IMR-90 (cell line): ENCODE measurements around the gene PARD3. TPM values are rescaled to one million over a fixed set of nuclear protein-coding genes. Genes with fewer than 3 reads are reported as not detected.

Experiments used
- ATAC-seq: fragments of 200-7000 bp; cut with Tn5 transposase; 2 replicates; pipeline ENCODE4 v1.9.1; 2020; ENCODE audit warnings: low read depth, mild to moderate bottlenecking, moderate library complexity
- BruUV-seq: library from RNA; stranded (reverse); fragments of 400-500 nt; replicated peaks from 2 replicates; lab custom pipeline; 2021; lab: Mats Ljungman, UMichigan
- CTCF ChIA-PET: fragments of 300-600 bp; formaldehyde crosslinking; extraction: SDS; loops from one replicate; lab custom pipeline; 2021; ENCODE audit warnings: antibody characterized with exemption; lab: Yijun Ruan, JAX
- POLR2A ChIA-PET: fragments of 300-600 bp; sonication (Branson Sonifier 250); formaldehyde crosslinking; loops from one replicate; lab custom pipeline; 2022; ENCODE audit warnings: antibody characterized with exemption; ENCODE audit not compliant: unreplicated experiment; lab: Charles Lee
- DNase-seq: peaks from one replicate; pipeline ENCODE4 v3.0.0; 2013
- H2AFZ ChIP-seq: replicated peaks from 2 replicates; pipeline ENCODE3; 2013; ENCODE audit warnings: low read length, mild to moderate bottlenecking; ENCODE audit not compliant: poor library complexity
- H2AK5ac ChIP-seq: 2 replicates; pipeline ENCODE4 v1.6.1; 2013; ENCODE audit warnings: low read depth, low read length, inconsistent platforms
- H2AK9ac ChIP-seq: replicated peaks from 2 replicates; pipeline ENCODE3; 2013; ENCODE audit warnings: mild to moderate bottlenecking, low read depth, low read length, moderate library complexity; ENCODE audit not compliant: poor library complexity
- H2BK120ac ChIP-seq: 2 replicates; pipeline ENCODE4 v1.6.1; 2013; ENCODE audit warnings: low read depth, low read length, inconsistent platforms
- H2BK15ac ChIP-seq: 3 replicates; pipeline ENCODE4 v1.6.1; 2013; ENCODE audit warnings: low read depth, low read length, inconsistent platforms
- H2BK20ac ChIP-seq: 2 replicates; pipeline ENCODE4 v1.6.1; 2013; ENCODE audit warnings: low read depth, mild to moderate bottlenecking, inconsistent platforms, low read length, moderate library complexity
- H2BK5ac ChIP-seq: 2 replicates; pipeline ENCODE4 v1.6.1; 2013; ENCODE audit warnings: mild to moderate bottlenecking, low read depth, low read length, inconsistent platforms; ENCODE audit not compliant: poor library complexity, severe bottlenecking
- H3K14ac ChIP-seq: replicated peaks from 2 replicates; pipeline ENCODE4 v1.6.1; 2013; ENCODE audit warnings: low read depth, low read length, inconsistent platforms
- H3K18ac ChIP-seq: 2 replicates; pipeline ENCODE4 v1.6.1; 2013; ENCODE audit warnings: low read depth, low read length, control low read depth
- H3K23ac ChIP-seq: 2 replicates; pipeline ENCODE4 v1.6.1; 2013; ENCODE audit warnings: low read depth, low read length, inconsistent platforms
- H3K27ac ChIP-seq: 2 replicates; pipeline ENCODE4 v1.5.1; 2013; ENCODE audit warnings: mild to moderate bottlenecking, control low read depth, low read length; ENCODE audit not compliant: insufficient read depth
- H3K27me3 ChIP-seq: 2 replicates; pipeline ENCODE4 v1.6.1; 2013; ENCODE audit warnings: low read length; ENCODE audit not compliant: control insufficient read depth, insufficient read depth
- H3K36me3 ChIP-seq: 2 replicates; pipeline ENCODE4 v1.6.1; 2013; ENCODE audit warnings: low read length, mixed read lengths; ENCODE audit not compliant: control insufficient read depth, insufficient read depth
- H3K4ac ChIP-seq: 2 replicates; pipeline ENCODE4 v1.6.1; 2013; ENCODE audit warnings: low read depth, low read length, inconsistent platforms
- H3K4me1 ChIP-seq: 2 replicates; pipeline ENCODE4 v1.6.1; 2013; ENCODE audit warnings: low read length, mixed read lengths; ENCODE audit not compliant: control insufficient read depth, insufficient read depth
- H3K4me2 ChIP-seq: 2 replicates; pipeline ENCODE4 v1.6.1; 2013; ENCODE audit warnings: low read depth, mild to moderate bottlenecking, control low read depth, low read length, moderate library complexity
- H3K4me3 ChIP-seq: 2 replicates; pipeline ENCODE4 v1.5.1; 2013; ENCODE audit warnings: low read depth, mild to moderate bottlenecking, control low read depth, low read length, moderate library complexity; ENCODE audit not compliant: insufficient read depth
- H3K56ac ChIP-seq: 2 replicates; pipeline ENCODE4 v1.6.1; 2013; ENCODE audit warnings: low read length, inconsistent platforms; ENCODE audit not compliant: insufficient read depth; ENCODE audit errors: extremely low read depth
- H3K79me1 ChIP-seq, 2 experiments: 2 replicates each; pipeline ENCODE4 v1.6.1; 2013; ENCODE audit warnings: low read length in 2 of 2, inconsistent platforms in 1 of 2, low read depth in 1 of 2
- H3K9ac ChIP-seq: 2 replicates; pipeline ENCODE4 v1.6.1; 2013; ENCODE audit warnings: low read depth, low read length, control low read depth
- H3K9me1 ChIP-seq: 2 replicates; pipeline ENCODE4 v1.6.1; 2013; ENCODE audit warnings: low read length, inconsistent platforms; ENCODE audit not compliant: insufficient read depth
- H3K9me3 ChIP-seq: 2 replicates; pipeline ENCODE4 v1.6.1; 2013; ENCODE audit warnings: low read length; ENCODE audit not compliant: control insufficient read depth, insufficient read depth
- H4K20me1 ChIP-seq: 2 replicates; pipeline ENCODE4 v1.6.1; 2013; ENCODE audit warnings: low read length, inconsistent platforms; ENCODE audit not compliant: insufficient read depth
- H4K5ac ChIP-seq: 2 replicates; pipeline ENCODE4 v1.6.1; 2013; ENCODE audit warnings: mild to moderate bottlenecking, low read depth, low read length, control low read depth
- H4K8ac ChIP-seq, 2 experiments: 2 replicates each; pipeline ENCODE4 v1.6.1; 2013; ENCODE audit warnings: low read depth in 2 of 2, low read length in 2 of 2, control low read depth in 1 of 2, inconsistent platforms in 1 of 2
- H4K91ac ChIP-seq: 2 replicates; pipeline ENCODE4 v1.6.1; 2013; ENCODE audit warnings: low read depth, low read length, inconsistent platforms; ENCODE audit not compliant: insufficient read depth
- CEBPB ChIP-seq: IDR thresholded peaks from 2 replicates; pipeline ENCODE4 v1.6.1; 2012; ENCODE audit warnings: low read depth, low read length, improper control_type of control experiment
- CTCF ChIP-seq: conservative IDR thresholded peaks from 2 replicates; pipeline ENCODE4 v1.5.1; 2012; ENCODE audit warnings: mild to moderate bottlenecking, low read depth, low read length, improper control_type of control experiment
- FOS ChIP-seq: fragments of 150-350 bp; IDR thresholded peaks from 2 replicates; pipeline ENCODE4 v1.6.1; 2016; ENCODE audit warnings: low read depth, low read length
- MAFK ChIP-seq: IDR thresholded peaks from 2 replicates; pipeline ENCODE4 v1.6.1; 2012; ENCODE audit warnings: low read depth, low read length, improper control_type of control experiment
- MAZ ChIP-seq: IDR thresholded peaks from 2 replicates; pipeline ENCODE4 v1.6.1; 2012; ENCODE audit warnings: low read depth, mild to moderate bottlenecking, low read length, improper control_type of control experiment, moderate library complexity, borderline replicate concordance
- MXI1 ChIP-seq: IDR thresholded peaks from 2 replicates; pipeline ENCODE4 v1.6.1; 2012; ENCODE audit warnings: low read depth, mild to moderate bottlenecking, low read length, moderate library complexity, borderline replicate concordance
- RAD21 ChIP-seq: IDR thresholded peaks from 2 replicates; pipeline ENCODE4 v1.6.1; 2012; ENCODE audit warnings: low read length, improper control_type of control experiment
- RCOR1 ChIP-seq: IDR thresholded peaks from 2 replicates; pipeline ENCODE4 v1.6.1; 2012; ENCODE audit warnings: mild to moderate bottlenecking, low read length, improper control_type of control experiment; ENCODE audit not compliant: insufficient replicate concordance
- RFX5 ChIP-seq: IDR thresholded peaks from 2 replicates; pipeline ENCODE4 v1.8.0; 2012; ENCODE audit warnings: low read depth, mild to moderate bottlenecking, low read length, moderate library complexity
- SMC3 ChIP-seq: fragments of 150-350 bp; IDR thresholded peaks from 2 replicates; pipeline ENCODE4 v1.6.1; 2016; ENCODE audit warnings: low read depth, mild to moderate bottlenecking, antibody characterized with exemption, low read length, moderate library complexity
- USF2 ChIP-seq: fragments of 150-350 bp; IDR thresholded peaks from 2 replicates; pipeline ENCODE4 v1.6.1; 2017; ENCODE audit warnings: mild to moderate bottlenecking, antibody characterized with exemption, low read length, low read depth
- WGBS, 2 experiments: methylation state at CpG; one replicate each; pipeline versions ENCODE4 v1.1.5 to v1.1.7; 2013; ENCODE audit warnings: missing lambda C conversion rate in 2 of 2; ENCODE audit not compliant: insufficient read length in 1 of 2; ENCODE audit errors: extremely low coverage in 2 of 2; 5-methylcytosine and 5-hydroxymethylcytosine counted together
- dilution Hi-C: fragments of 300-500 bp; cut with HindIII; formaldehyde crosslinking; loops from one replicate; pipeline ENCODE4 v1.14.3; 2018; ENCODE audit warnings: low sequenced_read_pairs; ENCODE audit not compliant: unreplicated experiment
- in situ Hi-C: fragments of 300-500 bp; cut with MboI; formaldehyde crosslinking; loops from 3 replicates; pipeline ENCODE4 v1.14.3; 2019; ENCODE audit warnings: low sequenced_read_pairs, inconsistent platforms, mixed read lengths
- intact Hi-C: fragments of 100-400 bp; cut with micrococcal nuclease; formaldehyde crosslinking; loops from 2 replicates; pipeline ENCODE4 v1.10.0; 2022
- polyA plus RNA-seq, 3 experiments: library from polyadenylated mRNA; depleted of rRNA; stranded (reverse); fragments of >200 nt; gene quantifications; 2 replicates each; pipeline ENCODE4 v1.2.3, GENCODE V29; 2012; ENCODE audit warnings: low replicate concordance in 1 of 3
- total RNA-seq: library from RNA; depleted of rRNA; stranded (reverse); fragments of >200 nt; gene quantifications from 2 replicates; pipeline ENCODE4 v1.2.3, GENCODE V29; 2012

PARD3 gene
- total and polyA plus RNA-seq, 2 of the 4 experiments (the other 2 are of a cell fraction): 14.6 to 37.5 TPM

- H3K27ac ChIP-seq: no peak overlapping the region
- no TSS peak for BruUV-seq
- H3K9me3 ChIP-seq: no peaks in the 10 kb centered on the region
- no peak overlapping the region for H3K4me2 ChIP-seq
- H2BK5ac ChIP-seq: no peak overlapping the region
- no peak overlapping the region for H3K4me3 ChIP-seq
- no peaks in the 10 kb centered on the region for H3K4me1 ChIP-seq
- WGBS, 2 experiments: 100% methylated on average over 2 of the region's 11 CpGs; no CpG with 5 or more reads in 1 of the 2 experiments
- no peak overlapping the region for H4K5ac ChIP-seq
- H3K9ac ChIP-seq: no peak overlapping the region
- dilution Hi-C loops (no loop called here), intact Hi-C loops (no loop called here), in situ Hi-C loops (no loop called here)
- CTCF ChIA-PET: no interaction called here
- H3K27me3 ChIP-seq: no peaks in the 10 kb centered on the region
- no peak overlapping the region for H3K23ac ChIP-seq
- ATAC-seq (no peak), DNase-seq (no peak)
- H3K56ac ChIP-seq: no peak overlapping the region
- H4K20me1 ChIP-seq: no peaks in the 10 kb centered on the region
- no peak overlapping the region for H2BK20ac ChIP-seq
- H3K14ac ChIP-seq: no peak overlapping the region
- H2BK15ac ChIP-seq: no peak overlapping the region
- H3K79me1 ChIP-seq: peaks cover 0 to 5% of the 10 kb centered on the region in 2 experiments; a peak in 1 of 4 replicates
- H3K9me1 ChIP-seq: peaks cover 2% of the 10 kb centered on the region; the same call in 1 of the 2 replicates
- no peaks in the 10 kb centered on the region for H3K36me3 ChIP-seq
- no peak overlapping the region for H3K4ac ChIP-seq
- H2BK120ac ChIP-seq: no peak overlapping the region
- H2AK9ac ChIP-seq: no peak overlapping the region
- no peak overlapping the region for H4K8ac ChIP-seq
- TF ChIP-seq RCOR1 (no peak), FOS (no peak), MAFK (no peak), MXI1 (no peak), CTCF (no peak), USF2 (no peak), MAZ (no peak), CEBPB (no peak), RFX5 (no peak), RAD21 (no peak), SMC3 (no peak)
- no peak overlapping the region for H3K18ac ChIP-seq
- H2AK5ac ChIP-seq: no peak overlapping the region
- no peak overlapping the region for H4K91ac ChIP-seq
- no peak overlapping the region for H2AFZ ChIP-seq
- POLR2A ChIA-PET: no interaction called here
These were observed 401.1 kb downstream of the PARD3 start for GRCh38 chr10:34413756-34414587.
